Endothelial cell of umbilical vein (primary cell): ENCODE measurements around the gene RMND5B. TPM values are rescaled to one million over a fixed set of nuclear protein-coding genes. Genes with fewer than 3 reads are reported as not detected.

ENCODE experiments used
- BruUV-seq: library from RNA; stranded (reverse); fragments of 400-500 nt; replicated peaks from 2 replicates; lab custom pipeline; 2021; lab: Mats Ljungman, UMichigan
- CTCF ChIA-PET: fragments of 300-600, 350-600 bp; sonication (Branson Sonifier 250); formaldehyde crosslinking; loops from one replicate; lab custom pipeline; 2021; ENCODE audit warnings: antibody characterized with exemption, inconsistent platforms; lab: Charles Lee
- POLR2A ChIA-PET: fragments of 300-600, 350-600 bp; sonication (Branson Sonifier 250); formaldehyde crosslinking; loops from one replicate; lab custom pipeline; 2021; ENCODE audit warnings: antibody characterized with exemption, inconsistent platforms; lab: Charles Lee
- DNase-seq: peaks from one replicate; pipeline ENCODE4 v3.0.0-alpha.2; 2011; ENCODE audit warnings: low read depth, low spot score
- FAIRE-seq: peaks from 2 replicates; lab custom pipeline; 2011; peaks lifted over from hg19 to GRCh38; lab: Jason Lieb, UNC
- H2AFZ ChIP-seq: 2 replicates; pipeline ENCODE4 v1.6.0; 2012; ENCODE audit warnings: low read depth, low read length, control low read depth, inconsistent platforms
- H3K27ac ChIP-seq: 2 replicates; pipeline ENCODE4 v1.5.1; 2011; ENCODE audit warnings: low read depth, mild to moderate bottlenecking, control low read depth, low read length, moderate library complexity; ENCODE audit not compliant: insufficient read depth
- H3K27me3 ChIP-seq, 2 experiments: 2 replicates each; pipeline versions ENCODE4 v1.6.0 to v1.6.1; 2011; ENCODE audit warnings: low read length in 2 of 2, mixed read lengths in 1 of 2; ENCODE audit not compliant: control insufficient read depth in 2 of 2, insufficient read depth in 2 of 2
- H3K36me3 ChIP-seq, 2 experiments: 2 replicates in 1 of 2; 3 replicates in 1 of 2; pipeline ENCODE4 v1.5.1; 2011; ENCODE audit warnings: low read length in 2 of 2, mild to moderate bottlenecking in 1 of 2, moderate library complexity in 1 of 2; ENCODE audit not compliant: control insufficient read depth in 2 of 2, insufficient read depth in 2 of 2; ENCODE audit errors: extremely low read depth in 1 of 2
- H3K4me1 ChIP-seq: 3 replicates; pipeline ENCODE4 v1.5.1; 2011; ENCODE audit warnings: mild to moderate bottlenecking, low read length; ENCODE audit not compliant: control insufficient read depth, insufficient read depth; ENCODE audit errors: extremely low read depth
- H3K4me2 ChIP-seq: 2 replicates; pipeline ENCODE4 v1.6.1; 2011; ENCODE audit warnings: low read length, control low read depth, mixed read lengths; ENCODE audit not compliant: insufficient read depth
- H3K4me3 ChIP-seq, 3 experiments: fragments of 200-600 bp in 1 of 3; sonication (generic), shearing (Covaris generic) in 1 of 3; replicated peaks in 1 of 3; 2 replicates each; pipeline ENCODE4 v1.5.1; 2011 to 2016; ENCODE audit warnings: control low read depth in 3 of 3, low read length in 3 of 3, mild to moderate bottlenecking in 2 of 3, inconsistent platforms in 1 of 3, low read depth in 1 of 3, moderate library complexity in 1 of 3; ENCODE audit not compliant: insufficient read depth in 1 of 3
- H3K79me2 ChIP-seq: 2 replicates; pipeline ENCODE4 v1.6.0; 2012; ENCODE audit warnings: low read length, inconsistent platforms; ENCODE audit not compliant: control insufficient read depth, insufficient read depth
- H3K9ac ChIP-seq: replicated peaks from 2 replicates; pipeline ENCODE3; 2011; ENCODE audit warnings: low read length, control low read depth; ENCODE audit not compliant: insufficient read depth; ENCODE audit errors: extremely low read depth
- H3K9me1 ChIP-seq: replicated peaks from 3 replicates; pipeline ENCODE4 v1.6.0; 2011; ENCODE audit warnings: mild to moderate bottlenecking, low read length; ENCODE audit not compliant: control insufficient read depth, insufficient read depth; ENCODE audit errors: extremely low read depth
- H3K9me3 ChIP-seq: replicated peaks from 2 replicates; pipeline ENCODE4 v1.5.1; 2012; ENCODE audit warnings: low read length, inconsistent platforms; ENCODE audit not compliant: control insufficient read depth, insufficient read depth
- H4K20me1 ChIP-seq: replicated peaks from 2 replicates; pipeline ENCODE3; 2011; ENCODE audit warnings: mild to moderate bottlenecking, low read length; ENCODE audit not compliant: control insufficient read depth, insufficient read depth; ENCODE audit errors: extremely low read depth
- EZH2 ChIP-seq: IDR thresholded peaks from 2 replicates; pipeline ENCODE4 v1.6.1; 2012; ENCODE audit warnings: borderline replicate concordance, low read depth, mild to moderate bottlenecking, moderate library complexity, low read length, inconsistent platforms; ENCODE audit not compliant: severe bottlenecking
- FOS ChIP-seq: IDR thresholded peaks from 2 replicates; pipeline ENCODE4 v1.6.1; 2011; ENCODE audit warnings: mild to moderate bottlenecking, low read length, moderate library complexity, borderline replicate concordance; ENCODE audit not compliant: insufficient read depth
- GATA2 ChIP-seq: IDR thresholded peaks from 2 replicates; pipeline ENCODE4 v1.7.0; 2011; ENCODE audit warnings: low read depth, mild to moderate bottlenecking, moderate library complexity, mixed read lengths, low read length; ENCODE audit not compliant: insufficient read length, insufficient read depth
- JUN ChIP-seq: IDR thresholded peaks from 2 replicates; pipeline ENCODE4 v1.6.1; 2011; ENCODE audit warnings: borderline replicate concordance, low read depth; ENCODE audit not compliant: insufficient read length, insufficient read depth
- MYC ChIP-seq: IDR thresholded peaks from one replicate; pipeline ENCODE4 v1.6.1; 2011; ENCODE audit warnings: mild to moderate bottlenecking, low read depth, low read length
- POLR2A ChIP-seq: IDR thresholded peaks from 2 replicates; pipeline ENCODE4 v1.6.1; 2012; ENCODE audit warnings: low read depth, mild to moderate bottlenecking, control low read depth, low read length
- POLR2AphosphoS5 ChIP-seq: IDR thresholded peaks from 2 replicates; pipeline ENCODE4 v1.6.1; 2012; ENCODE audit warnings: low read depth, mild to moderate bottlenecking, control low read depth, low read length, moderate library complexity; ENCODE audit not compliant: insufficient read depth
- dilution Hi-C: fragments of 300-500 bp; cut with MboI; formaldehyde crosslinking; loops from one replicate; pipeline ENCODE4 v1.15.0; 2019; ENCODE audit warnings: low sequenced_read_pairs; ENCODE audit not compliant: extremely low pct_ligation_motif_present
- intact Hi-C: fragments of 100-400 bp; cut with micrococcal nuclease; formaldehyde crosslinking; loops from one replicate; pipeline ENCODE4 v1.10.0; 2022
- polyA plus RNA-seq, 4 experiments: library from polyadenylated mRNA; depleted of rRNA in 3 of 4; stranded (reverse) in 3 of 4; unstranded in 1 of 4; fragments of >200 nt; gene quantifications; 2 replicates each; pipeline versions ENCODE4 v1.2.1 to v1.2.3, GENCODE V29; 2011 to 2012; ENCODE audit warnings: missing spikeins in 1 of 4
- total RNA-seq: library from RNA; stranded (reverse); gene quantifications from 2 replicates; pipeline ENCODE4 v1.2.3, GENCODE V29; 2021
- TF ChIP-seq, protein P1 (sequence below): IDR thresholded peaks from 2 replicates; pipeline ENCODE4 v1.6.1; 2011; ENCODE audit not compliant: insufficient read depth, insufficient read length
- TF ChIP-seq, protein P2 (sequence below), 2 donors: IDR thresholded peaks; 1 replicate in 1 of 2; 2 replicates in 1 of 2; pipeline ENCODE4 v1.5.1; 2011; ENCODE audit warnings: low read length in 2 of 2, mild to moderate bottlenecking in 2 of 2, moderate library complexity in 2 of 2, control low read depth in 1 of 2, inconsistent platforms in 1 of 2, low read depth in 1 of 2; ENCODE audit not compliant: insufficient read depth in 1 of 2; ENCODE audit errors: extremely low read depth in 1 of 2

The RMND5B gene
- total and polyA plus RNA-seq, 2 donors (not counting 3 experiments of a cell fraction or from before 2014, with no cell fraction given) = 38.2 to 40.2 TPM

DNA sequence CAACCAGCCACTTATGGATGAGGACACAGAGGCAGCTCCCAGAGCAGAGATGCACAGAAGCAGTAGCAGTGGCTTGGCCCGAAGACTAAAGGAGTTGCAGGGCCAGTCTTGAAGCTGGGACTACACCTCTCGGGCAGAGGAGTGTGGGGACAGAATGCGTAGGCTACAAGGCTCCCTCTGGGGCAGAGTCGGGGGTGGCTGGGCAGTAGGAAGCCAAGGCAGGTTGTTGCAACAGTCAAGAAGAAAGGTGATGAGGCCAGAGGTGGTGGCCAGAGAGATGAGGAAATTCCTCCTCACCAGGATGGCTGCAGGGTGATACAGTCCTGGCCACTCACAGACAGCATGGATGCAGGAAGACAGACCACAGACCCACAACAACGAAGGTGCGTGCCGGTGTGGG, 22.4 kb upstream of the RMND5B start:
- DNase-seq = no peak
- dilution Hi-C loops = no loop called here
- Histone ChIP-seq H3K27ac (no peak overlapping the region), H3K36me3 (no peaks in the 10 kb centered on the region), H3K9ac (no peak overlapping the region), H4K20me1 (no peaks in the 10 kb centered on the region), H3K9me1 (no peaks in the 10 kb centered on the region), H3K4me3 (no peak overlapping the region), H2AFZ (no peak overlapping the region), H3K79me2 (no peaks in the 10 kb centered on the region), H3K27me3 (no peaks in the 10 kb centered on the region), H3K4me2 (no peak overlapping the region), H3K4me1 (no peaks in the 10 kb centered on the region), H3K9me3 (no peaks in the 10 kb centered on the region)
- CTCF ChIA-PET = interaction anchor here (5.1 kb wide), 1 partner anchor 33 kb away, joined by 26 read pairs; no protein-coding TSS in a partner anchor
- TF ChIP-seq POLR2A (no peak), FOS (no peak), JUN (no peak), GATA2 (no peak), MYC (no peak), EZH2 (no peak), POLR2AphosphoS5 (no peak)
- TF ChIP-seq, protein P1, sequence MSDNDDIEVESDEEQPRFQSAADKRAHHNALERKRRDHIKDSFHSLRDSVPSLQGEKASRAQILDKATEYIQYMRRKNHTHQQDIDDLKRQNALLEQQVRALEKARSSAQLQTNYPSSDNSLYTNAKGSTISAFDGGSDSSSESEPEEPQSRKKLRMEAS = no peak
- TF ChIP-seq, protein P2, sequence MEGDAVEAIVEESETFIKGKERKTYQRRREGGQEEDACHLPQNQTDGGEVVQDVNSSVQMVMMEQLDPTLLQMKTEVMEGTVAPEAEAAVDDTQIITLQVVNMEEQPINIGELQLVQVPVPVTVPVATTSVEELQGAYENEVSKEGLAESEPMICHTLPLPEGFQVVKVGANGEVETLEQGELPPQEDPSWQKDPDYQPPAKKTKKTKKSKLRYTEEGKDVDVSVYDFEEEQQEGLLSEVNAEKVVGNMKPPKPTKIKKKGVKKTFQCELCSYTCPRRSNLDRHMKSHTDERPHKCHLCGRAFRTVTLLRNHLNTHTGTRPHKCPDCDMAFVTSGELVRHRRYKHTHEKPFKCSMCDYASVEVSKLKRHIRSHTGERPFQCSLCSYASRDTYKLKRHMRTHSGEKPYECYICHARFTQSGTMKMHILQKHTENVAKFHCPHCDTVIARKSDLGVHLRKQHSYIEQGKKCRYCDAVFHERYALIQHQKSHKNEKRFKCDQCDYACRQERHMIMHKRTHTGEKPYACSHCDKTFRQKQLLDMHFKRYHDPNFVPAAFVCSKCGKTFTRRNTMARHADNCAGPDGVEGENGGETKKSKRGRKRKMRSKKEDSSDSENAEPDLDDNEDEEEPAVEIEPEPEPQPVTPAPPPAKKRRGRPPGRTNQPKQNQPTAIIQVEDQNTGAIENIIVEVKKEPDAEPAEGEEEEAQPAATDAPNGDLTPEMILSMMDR (IDR thresholded peaks at IDR 0.05; ENCODE audit: extremely low read depth in 1 of 2, insufficient read depth in 1 of 2, low read depth in 1 of 2, low read length in 2 of 2) = no peak
- no peak for FAIRE-seq
- no TSS peak for BruUV-seq
- intact Hi-C loops = no loop called here
- POLR2A ChIA-PET = no interaction called here
